Hepatocyte (in vitro differentiated cells): ENCODE results near the gene ERBB2.

Experiments
- CTCF ChIP-seq: fragments of 200-600 bp; sonication (generic); IDR thresholded peaks from 2 replicates; pipeline ENCODE4 v1.5.1; 2016; ENCODE audit warnings: antibody characterized with exemption, mild to moderate bottlenecking; ENCODE audit not compliant: poor library complexity
- EZH2 ChIP-seq: fragments of 200-600 bp; sonication (generic); IDR thresholded peaks from 2 replicates; pipeline ENCODE4 v1.6.1; 2016; ENCODE audit warnings: antibody characterized with exemption, mild to moderate bottlenecking, borderline replicate concordance
- EZH2phosphoT487 ChIP-seq: fragments of 200-600 bp; sonication (generic); IDR thresholded peaks from one replicate; pipeline ENCODE4 v1.6.1; 2018; ENCODE audit warnings: antibody characterized with exemption, mild to moderate bottlenecking, low read depth, moderate library complexity; ENCODE audit not compliant: unreplicated experiment, severe bottlenecking

- TF ChIP-seq CTCF: no peak
- TF ChIP-seq EZH2: no peak
- TF ChIP-seq EZH2phosphoT487: no peak
Measured at GRCh38 chr17:39703913-39704312, 4.0 kb downstream of the ERBB2 start.
